Activated naive CD8-positive, alpha-beta T cell treated with anti-CD3 and anti-CD28 coated beads, Interleukin-2, amount 10 ng/mL, durations not matched to agents 7 days and 5 days (primary cell): ENCODE measurements around the gene ADGRB3. TPM values are rescaled to one million over a fixed set of nuclear protein-coding genes. Genes with fewer than 3 reads are reported as not detected.

ENCODE experiments used
- ATAC-seq: fragments of 150-1000 bp; cut with Tn5 transposase; one replicate; pipeline ENCODE4 v1.10.0; 2021; ENCODE audit warnings: low read depth, moderate library complexity
- POLR2A ChIA-PET: fragments of 350-600 bp; sonication (Branson Sonifier 250); formaldehyde crosslinking; loops from one replicate; lab custom pipeline; 2021; ENCODE audit warnings: antibody characterized with exemption; lab: Charles Lee
- DNase-seq: peaks from one replicate; pipeline ENCODE4 v3.0.0; 2021
- H3K27ac Mint-ChIP-seq: one replicate; pipeline ENCODE4 v1.8.0; 2022; ENCODE audit warnings: mild to moderate bottlenecking, mixed read lengths
- H3K27me3 Mint-ChIP-seq: one replicate; pipeline ENCODE4 v1.8.0; 2022; ENCODE audit warnings: mild to moderate bottlenecking, moderate library complexity, mixed read lengths
- H3K36me3 Mint-ChIP-seq: one replicate; pipeline ENCODE4 v1.8.0; 2021; ENCODE audit warnings: mild to moderate bottlenecking, mixed read lengths
- H3K4me1 Mint-ChIP-seq: one replicate; pipeline ENCODE4 v1.8.0; 2021; ENCODE audit warnings: mixed read lengths
- H3K4me3 Mint-ChIP-seq: one replicate; pipeline ENCODE4 v1.8.0; 2022; ENCODE audit warnings: mild to moderate bottlenecking, moderate library complexity, mixed read lengths
- H3K9me3 Mint-ChIP-seq: one replicate; pipeline ENCODE4 v1.8.0; 2021; ENCODE audit warnings: mixed read lengths
- total RNA-seq, 2 experiments: library from RNA; stranded (reverse); gene quantifications; one replicate each; pipeline ENCODE4 v1.2.3, GENCODE V29; 2021

Gene ADGRB3
- total RNA-seq, 2 experiments from 2014 or later = not detected

DNA sequence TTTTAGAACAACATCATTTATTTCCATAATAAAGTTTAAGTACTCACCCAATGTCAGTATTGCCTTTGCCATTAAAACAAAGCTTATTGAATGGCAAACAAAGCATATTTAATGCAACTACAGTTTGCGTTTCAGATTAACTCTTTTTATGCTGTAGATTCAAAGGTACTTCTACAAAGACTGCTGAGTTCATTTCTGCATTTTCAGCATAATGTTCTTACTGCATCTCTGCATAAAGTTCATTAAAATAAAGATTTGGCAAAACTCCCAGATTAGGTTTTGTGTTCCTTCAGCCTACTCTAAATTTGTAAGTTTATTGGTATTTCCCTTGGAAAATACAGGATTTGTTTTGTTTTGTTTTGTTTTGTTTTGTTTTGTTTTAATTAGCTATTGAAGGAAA is 359.4 kb downstream of the ADGRB3 start:
- H3K27ac Mint-ChIP-seq = no peak overlapping the region
- H3K36me3 Mint-ChIP-seq = no peaks in the 10 kb centered on the region
- ATAC-seq (no peak), DNase-seq (no peak)
- POLR2A ChIA-PET = no interaction called here
- H3K4me1 Mint-ChIP-seq = no peaks in the 10 kb centered on the region
- H3K4me3 Mint-ChIP-seq = no peak overlapping the region
- H3K9me3 Mint-ChIP-seq = no peaks in the 10 kb centered on the region
- no peaks in the 10 kb centered on the region for H3K27me3 Mint-ChIP-seq

- Mint-ChIP-seq H3K4me1 (no peaks in the 10 kb centered on the region), H3K9me3 (no peaks in the 10 kb centered on the region), H3K27me3 (no peaks in the 10 kb centered on the region), H3K36me3 (no peaks in the 10 kb centered on the region), H3K27ac (no peak overlapping the region), H3K4me3 (no peak overlapping the region)
- ATAC-seq = no peak
- POLR2A ChIA-PET = no interaction called here
- DNase-seq = no peak
These were observed 370.1 kb downstream of the ADGRB3 start for GRCh38 chr6:69005199-69005598.

- H3K36me3 Mint-ChIP-seq = no peaks in the 10 kb centered on the region
- POLR2A ChIA-PET = no interaction called here
- no peak overlapping the region for H3K4me3 Mint-ChIP-seq
- no peaks in the 10 kb centered on the region for H3K9me3 Mint-ChIP-seq
- no peaks in the 10 kb centered on the region for H3K4me1 Mint-ChIP-seq
- H3K27me3 Mint-ChIP-seq = no peaks in the 10 kb centered on the region
- DNase-seq (no peak), ATAC-seq (no peak)
- no peak overlapping the region for H3K27ac Mint-ChIP-seq
These were observed 372.7 kb downstream of the ADGRB3 start for GRCh38 chr6:69007781-69008180.

GRCh38 chr6:69012211-69012610 is 377.1 kb downstream of the ADGRB3 start:
- no peak overlapping the region for H3K27ac Mint-ChIP-seq
- POLR2A ChIA-PET = no interaction called here

GRCh38 chr6:69012876-69013275 is 377.8 kb downstream of the ADGRB3 start:
- DNase-seq = no peak
- Mint-ChIP-seq H3K36me3 (no peaks in the 10 kb centered on the region), H3K27ac (no peak overlapping the region), H3K4me1 (no peaks in the 10 kb centered on the region), H3K4me3 (no peak overlapping the region), H3K9me3 (no peaks in the 10 kb centered on the region), H3K27me3 (no peaks in the 10 kb centered on the region)
- no peak for ATAC-seq
- POLR2A ChIA-PET = no interaction called here

More at GRCh38 chr6:69012211-69012610, 377.1 kb downstream of the ADGRB3 start:
- no peaks in the 10 kb centered on the region for H3K36me3 Mint-ChIP-seq
- no peak overlapping the region for H3K4me3 Mint-ChIP-seq
- H3K9me3 Mint-ChIP-seq = no peaks in the 10 kb centered on the region
- no peaks in the 10 kb centered on the region for H3K27me3 Mint-ChIP-seq
- ATAC-seq (no peak), DNase-seq (no peak)
- H3K4me1 Mint-ChIP-seq = no peaks in the 10 kb centered on the region

GRCh38 chr6:69018906-69019305 is 383.8 kb downstream of the ADGRB3 start:
- H3K9me3 Mint-ChIP-seq = no peaks in the 10 kb centered on the region
- no peak overlapping the region for H3K4me3 Mint-ChIP-seq
- no peaks in the 10 kb centered on the region for H3K4me1 Mint-ChIP-seq
- POLR2A ChIA-PET = no interaction called here
- H3K36me3 Mint-ChIP-seq = no peaks in the 10 kb centered on the region
- DNase-seq (no peak), ATAC-seq (no peak)
- H3K27ac Mint-ChIP-seq = no peak overlapping the region
- no peaks in the 10 kb centered on the region for H3K27me3 Mint-ChIP-seq

- H3K4me3 Mint-ChIP-seq = no peak overlapping the region
- H3K27ac Mint-ChIP-seq = no peak overlapping the region
- ATAC-seq (no peak), DNase-seq (no peak)
- POLR2A ChIA-PET = no interaction called here
- no peaks in the 10 kb centered on the region for H3K9me3 Mint-ChIP-seq
- H3K27me3 Mint-ChIP-seq = no peaks in the 10 kb centered on the region
- H3K4me1 Mint-ChIP-seq = no peaks in the 10 kb centered on the region
- no peaks in the 10 kb centered on the region for H3K36me3 Mint-ChIP-seq
These were observed 384.8 kb downstream of the ADGRB3 start for GRCh38 chr6:69019832-69020231.

- Mint-ChIP-seq H3K27me3 (no peaks in the 10 kb centered on the region), H3K36me3 (no peaks in the 10 kb centered on the region), H3K27ac (no peak overlapping the region), H3K9me3 (no peaks in the 10 kb centered on the region), H3K4me1 (no peaks in the 10 kb centered on the region), H3K4me3 (no peak overlapping the region)
- ATAC-seq (no peak), DNase-seq (no peak)
- POLR2A ChIA-PET = no interaction called here
These were observed 387.9 kb downstream of the ADGRB3 start for GRCh38 chr6:69022993-69023392.

DNA sequence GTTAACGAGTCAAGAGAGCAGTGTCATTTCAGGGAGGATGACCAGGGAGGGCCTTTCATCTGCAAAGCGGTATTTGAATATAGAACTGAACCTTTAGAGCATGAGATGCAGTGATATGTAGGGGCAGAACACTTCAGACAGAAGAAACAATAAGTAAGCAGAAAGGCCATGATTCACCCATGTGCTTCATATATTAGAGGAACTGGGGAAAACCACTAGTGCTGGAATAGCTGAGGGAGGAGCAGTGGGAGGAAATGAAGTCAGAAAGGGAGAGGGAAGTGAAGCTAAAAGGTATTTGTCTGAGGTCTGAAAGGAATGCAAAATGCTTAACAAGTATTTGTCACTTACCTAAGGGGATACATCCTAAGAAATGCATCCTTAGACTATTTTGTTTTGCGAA is 391.2 kb downstream of the ADGRB3 start:
- no peaks in the 10 kb centered on the region for H3K4me1 Mint-ChIP-seq
- no peak overlapping the region for H3K4me3 Mint-ChIP-seq
- ATAC-seq = no peak
- H3K36me3 Mint-ChIP-seq = no peaks in the 10 kb centered on the region
- no peaks in the 10 kb centered on the region for H3K27me3 Mint-ChIP-seq
- POLR2A ChIA-PET = no interaction called here
- no peaks in the 10 kb centered on the region for H3K9me3 Mint-ChIP-seq
- no peak overlapping the region for H3K27ac Mint-ChIP-seq
- no peak for DNase-seq

DNA sequence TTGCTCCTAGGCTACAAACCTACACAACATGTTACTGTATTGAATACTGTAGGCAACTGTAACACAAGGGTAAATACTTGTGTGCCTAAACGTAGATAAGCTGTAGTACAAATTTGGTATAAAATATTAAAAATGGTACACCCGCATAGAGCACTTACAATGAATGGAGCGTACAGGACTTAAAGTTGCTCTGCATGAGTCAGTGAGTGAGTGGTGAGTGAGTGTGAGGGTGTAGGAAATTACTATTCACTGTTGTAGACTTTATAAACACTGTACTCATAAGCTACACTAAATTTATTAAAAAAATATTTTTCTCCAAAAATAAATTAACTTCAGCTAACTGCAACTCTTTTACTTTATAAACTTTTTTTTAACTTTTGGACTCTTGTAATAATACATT is 391.6 kb downstream of the ADGRB3 start:
- ATAC-seq = no peak
- H3K9me3 Mint-ChIP-seq = no peaks in the 10 kb centered on the region
- H3K36me3 Mint-ChIP-seq = no peaks in the 10 kb centered on the region
- H3K4me3 Mint-ChIP-seq = no peak overlapping the region
- H3K27ac Mint-ChIP-seq = no peak overlapping the region
- H3K4me1 Mint-ChIP-seq = no peaks in the 10 kb centered on the region
- DNase-seq = no peak
- no peaks in the 10 kb centered on the region for H3K27me3 Mint-ChIP-seq
- POLR2A ChIA-PET = no interaction called here

DNA sequence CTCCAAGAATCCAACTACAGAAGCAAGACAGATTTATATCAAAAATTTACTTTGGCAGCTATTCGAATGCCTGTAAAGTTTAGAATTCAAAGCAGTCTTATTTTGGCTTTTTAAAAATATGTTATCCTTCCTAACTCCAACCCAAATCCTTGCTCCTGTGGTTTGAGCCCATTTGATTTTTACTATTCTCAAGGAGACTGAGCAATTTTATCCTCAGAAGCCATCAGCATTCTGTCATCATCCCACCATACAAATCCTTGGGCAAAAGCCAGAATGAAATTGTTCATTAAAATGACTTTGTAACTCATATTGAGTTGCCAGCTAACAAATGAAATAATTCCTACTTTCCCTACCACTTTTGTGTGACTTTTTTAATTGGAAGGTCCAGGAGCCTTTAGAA is 392.8 kb downstream of the ADGRB3 start:
- H3K27me3 Mint-ChIP-seq = no peaks in the 10 kb centered on the region

GRCh38 chr6:69038841-69039240 is 403.8 kb downstream of the ADGRB3 start:
- ATAC-seq (no peak), DNase-seq (no peak)
- H3K27me3 Mint-ChIP-seq = no peaks in the 10 kb centered on the region
- no peaks in the 10 kb centered on the region for H3K4me1 Mint-ChIP-seq
- no peak overlapping the region for H3K27ac Mint-ChIP-seq
- H3K36me3 Mint-ChIP-seq = no peaks in the 10 kb centered on the region
- H3K9me3 Mint-ChIP-seq = no peaks in the 10 kb centered on the region
- POLR2A ChIA-PET = no interaction called here
- no peak overlapping the region for H3K4me3 Mint-ChIP-seq

More for the DNA sequence above, 392.8 kb downstream of the ADGRB3 start:
- ATAC-seq (no peak), DNase-seq (no peak)
- POLR2A ChIA-PET = no interaction called here
- H3K9me3 Mint-ChIP-seq = no peaks in the 10 kb centered on the region
- H3K4me1 Mint-ChIP-seq = no peaks in the 10 kb centered on the region
- no peaks in the 10 kb centered on the region for H3K36me3 Mint-ChIP-seq
- no peak overlapping the region for H3K27ac Mint-ChIP-seq
- H3K4me3 Mint-ChIP-seq = no peak overlapping the region

- POLR2A ChIA-PET = no interaction called here
- no peaks in the 10 kb centered on the region for H3K4me1 Mint-ChIP-seq
- H3K36me3 Mint-ChIP-seq = no peaks in the 10 kb centered on the region
- no peaks in the 10 kb centered on the region for H3K27me3 Mint-ChIP-seq
- no peak overlapping the region for H3K4me3 Mint-ChIP-seq
- DNase-seq (no peak), ATAC-seq (no peak)
- H3K9me3 Mint-ChIP-seq = no peaks in the 10 kb centered on the region
- H3K27ac Mint-ChIP-seq = no peak overlapping the region
These were observed 407.2 kb downstream of the ADGRB3 start for GRCh38 chr6:69042297-69042696.

DNA sequence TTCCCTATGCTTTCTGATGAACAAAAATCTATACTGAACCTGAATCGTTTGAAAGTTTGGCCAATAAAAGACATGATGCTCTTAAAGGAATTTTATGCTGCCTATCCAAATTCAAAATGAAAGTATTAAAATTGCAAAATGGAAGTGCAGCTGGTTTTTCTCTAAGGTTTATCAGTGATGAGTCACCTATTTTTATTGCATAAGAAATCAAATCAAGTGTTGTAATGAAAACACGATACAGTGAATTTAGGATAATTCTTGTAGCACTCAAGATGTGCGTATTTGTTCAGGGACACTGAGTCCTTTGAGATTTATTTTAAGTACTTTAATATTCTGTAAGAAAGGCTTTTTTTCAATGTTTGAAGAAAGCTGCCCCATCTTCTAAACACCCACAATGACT is 409.5 kb downstream of the ADGRB3 start:
- Mint-ChIP-seq H3K9me3 (no peaks in the 10 kb centered on the region), H3K27ac (no peak overlapping the region), H3K27me3 (no peaks in the 10 kb centered on the region), H3K36me3 (no peaks in the 10 kb centered on the region), H3K4me3 (no peak overlapping the region), H3K4me1 (no peaks in the 10 kb centered on the region)
- DNase-seq (no peak), ATAC-seq (no peak)
- POLR2A ChIA-PET = no interaction called here

- no peaks in the 10 kb centered on the region for H3K9me3 Mint-ChIP-seq
- no peaks in the 10 kb centered on the region for H3K36me3 Mint-ChIP-seq
- POLR2A ChIA-PET = no interaction called here
- H3K27me3 Mint-ChIP-seq = no peaks in the 10 kb centered on the region
- H3K27ac Mint-ChIP-seq = no peak overlapping the region
- DNase-seq (no peak), ATAC-seq (no peak)
- no peak overlapping the region for H3K4me3 Mint-ChIP-seq
- H3K4me1 Mint-ChIP-seq = no peaks in the 10 kb centered on the region
These were observed 424.3 kb downstream of the ADGRB3 start for GRCh38 chr6:69059413-69059812.
